ENCODE data around the gene BBS10.
"Not testable (repeated sequence)": the region's sequence is repeated elsewhere in the genome, so short reads cannot be mapped to it uniquely, and the experiment has no call there.

Gene BBS10

DNA sequence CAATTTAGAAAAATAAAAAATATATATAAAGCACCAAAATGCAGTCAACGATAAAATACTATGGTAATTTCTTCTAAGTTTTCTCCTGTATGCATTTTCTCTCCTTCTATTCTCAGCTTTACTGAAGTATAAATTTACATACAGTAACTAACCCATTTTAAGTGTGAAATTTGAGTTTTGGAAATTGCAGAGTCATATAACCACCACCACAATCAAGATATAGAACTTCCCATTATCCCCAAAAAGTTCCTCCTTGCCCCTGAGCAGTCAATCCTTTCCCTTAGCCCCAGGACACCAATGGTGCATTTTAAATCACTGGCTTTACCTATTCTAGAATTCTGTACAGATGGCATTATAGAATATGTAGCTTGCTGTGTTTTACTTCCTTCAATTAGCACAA is 31.0 kb upstream of the BBS10 start:
- Histone ChIP-seq H3K27me3 (ENCODE audit: insufficient read depth, poor library complexity, severe bottlenecking) (no peaks in the 10 kb centered on the region), H3K9me3 (ENCODE audit: severe bottlenecking) (peaks cover 2% of the 10 kb centered on the region), H3K4me3 (ENCODE audit: severe bottlenecking) (no peak overlapping the region), H3K36me3 (ENCODE audit: low read depth) (peaks cover 42% of the 10 kb centered on the region), H3K27ac (ENCODE audit: poor library complexity, severe bottlenecking) (no peak overlapping the region), H3K4me1 (ENCODE audit: insufficient read depth, poor library complexity, severe bottlenecking) (no peaks in the 10 kb centered on the region)
- DNase-seq (ENCODE audit: low spot score), result no peak
- no peak for ATAC-seq (ENCODE audit: low read depth)
- TF ChIP-seq, protein P1, sequence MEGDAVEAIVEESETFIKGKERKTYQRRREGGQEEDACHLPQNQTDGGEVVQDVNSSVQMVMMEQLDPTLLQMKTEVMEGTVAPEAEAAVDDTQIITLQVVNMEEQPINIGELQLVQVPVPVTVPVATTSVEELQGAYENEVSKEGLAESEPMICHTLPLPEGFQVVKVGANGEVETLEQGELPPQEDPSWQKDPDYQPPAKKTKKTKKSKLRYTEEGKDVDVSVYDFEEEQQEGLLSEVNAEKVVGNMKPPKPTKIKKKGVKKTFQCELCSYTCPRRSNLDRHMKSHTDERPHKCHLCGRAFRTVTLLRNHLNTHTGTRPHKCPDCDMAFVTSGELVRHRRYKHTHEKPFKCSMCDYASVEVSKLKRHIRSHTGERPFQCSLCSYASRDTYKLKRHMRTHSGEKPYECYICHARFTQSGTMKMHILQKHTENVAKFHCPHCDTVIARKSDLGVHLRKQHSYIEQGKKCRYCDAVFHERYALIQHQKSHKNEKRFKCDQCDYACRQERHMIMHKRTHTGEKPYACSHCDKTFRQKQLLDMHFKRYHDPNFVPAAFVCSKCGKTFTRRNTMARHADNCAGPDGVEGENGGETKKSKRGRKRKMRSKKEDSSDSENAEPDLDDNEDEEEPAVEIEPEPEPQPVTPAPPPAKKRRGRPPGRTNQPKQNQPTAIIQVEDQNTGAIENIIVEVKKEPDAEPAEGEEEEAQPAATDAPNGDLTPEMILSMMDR (IDR thresholded peaks at IDR 0.05; ENCODE audit: poor library complexity, severe bottlenecking), result no peak

DNA sequence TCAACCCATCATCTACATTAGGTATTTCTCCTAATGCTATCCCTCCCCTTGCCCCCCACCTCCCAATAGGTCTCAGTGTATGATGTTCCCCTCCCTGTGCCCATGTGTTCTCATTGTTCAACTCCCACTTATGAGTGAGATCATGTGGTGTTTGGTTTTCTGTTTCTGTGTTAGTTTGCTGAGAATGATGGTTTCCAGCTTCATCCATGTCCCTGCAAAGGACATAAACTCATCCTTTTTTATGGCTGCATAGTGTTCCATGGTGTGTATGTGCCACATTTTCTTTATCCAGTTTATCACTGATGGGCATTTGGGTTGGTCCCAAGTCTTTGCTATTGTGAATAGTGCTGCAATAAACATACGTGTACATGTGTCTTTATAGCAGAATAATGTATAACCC is 28.7 kb upstream of the BBS10 start:
- not testable (repeated sequence) for DNase-seq (ENCODE audit: low spot score); H3K4me1 ChIP-seq (ENCODE audit: insufficient read depth, poor library complexity, severe bottlenecking); H3K9me3 ChIP-seq (ENCODE audit: severe bottlenecking); H3K27ac ChIP-seq (ENCODE audit: poor library complexity, severe bottlenecking); H3K27me3 ChIP-seq (ENCODE audit: insufficient read depth, poor library complexity, severe bottlenecking); H3K4me3 ChIP-seq (ENCODE audit: severe bottlenecking); ATAC-seq (ENCODE audit: low read depth)
- peaks cover 30% of the 10 kb centered on the region for H3K36me3 ChIP-seq (ENCODE audit: low read depth)

DNA sequence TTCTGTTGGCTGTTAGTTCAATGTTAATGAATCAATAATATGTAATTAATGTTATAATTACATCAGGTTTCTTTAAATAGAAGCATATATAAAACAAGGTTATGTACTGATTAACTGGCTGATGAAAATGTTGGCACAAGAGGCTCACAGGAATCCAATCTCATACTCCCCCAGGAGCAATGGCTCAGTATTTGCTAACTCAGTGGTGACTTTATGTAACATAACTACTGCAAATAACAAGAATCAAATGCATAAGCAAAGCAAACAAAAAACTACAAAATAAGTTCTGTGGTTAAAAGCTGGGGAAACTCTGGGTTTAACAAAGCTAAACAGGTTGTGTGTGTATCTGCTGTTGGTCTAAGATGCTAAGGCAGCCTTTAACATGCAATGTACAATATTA is 27.7 kb upstream of the BBS10 start:
- H3K9me3 ChIP-seq (ENCODE audit: severe bottlenecking), result peaks cover 2% of the 10 kb centered on the region
- TF ChIP-seq, protein P1 (IDR thresholded peaks at IDR 0.05; ENCODE audit: poor library complexity, severe bottlenecking), result no peak
- no peak overlapping the region for H3K4me3 ChIP-seq (ENCODE audit: severe bottlenecking)
- H3K36me3 ChIP-seq (ENCODE audit: low read depth), result peaks cover 32% of the 10 kb centered on the region
- no peaks in the 10 kb centered on the region for H3K27me3 ChIP-seq (ENCODE audit: insufficient read depth, poor library complexity, severe bottlenecking)
- no peak overlapping the region for H3K27ac ChIP-seq (ENCODE audit: poor library complexity, severe bottlenecking)
- ATAC-seq (ENCODE audit: low read depth) (no peak), DNase-seq (ENCODE audit: low spot score) (no peak)
- H3K4me1 ChIP-seq (ENCODE audit: insufficient read depth, poor library complexity, severe bottlenecking), result peaks cover 2% of the 10 kb centered on the region

DNA sequence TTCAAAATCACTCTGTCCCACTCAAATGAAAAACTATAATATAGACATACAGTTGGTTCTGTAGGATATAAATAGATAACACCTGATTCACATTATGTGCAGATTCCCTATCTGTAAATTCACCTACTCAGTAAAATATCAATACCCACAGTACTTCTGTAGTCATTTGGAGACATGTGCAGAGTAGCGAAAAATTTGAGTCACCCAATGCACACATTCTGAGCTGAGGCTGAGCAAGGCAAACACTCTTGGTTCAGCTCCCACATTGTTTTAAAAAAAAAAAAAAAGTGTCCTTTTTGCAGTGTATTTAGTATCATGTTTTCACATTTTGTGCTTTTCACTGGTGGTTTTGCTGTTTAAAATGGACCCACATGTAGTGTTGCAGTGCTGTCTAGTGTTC is 27.3 kb upstream of the BBS10 start:
- DNase-seq (ENCODE audit: low spot score) (no peak), ATAC-seq (ENCODE audit: low read depth) (no peak)
- Histone ChIP-seq H3K4me1 (ENCODE audit: insufficient read depth, poor library complexity, severe bottlenecking) (peaks cover 2% of the 10 kb centered on the region), H3K27me3 (ENCODE audit: insufficient read depth, poor library complexity, severe bottlenecking) (no peaks in the 10 kb centered on the region), H3K36me3 (ENCODE audit: low read depth) (peaks cover 32% of the 10 kb centered on the region), H3K4me3 (ENCODE audit: severe bottlenecking) (no peak overlapping the region), H3K27ac (ENCODE audit: poor library complexity, severe bottlenecking) (no peak overlapping the region), H3K9me3 (ENCODE audit: severe bottlenecking) (peaks cover 2% of the 10 kb centered on the region)
- TF ChIP-seq, protein P1 (IDR thresholded peaks at IDR 0.05; ENCODE audit: poor library complexity, severe bottlenecking), result no peak

DNA sequence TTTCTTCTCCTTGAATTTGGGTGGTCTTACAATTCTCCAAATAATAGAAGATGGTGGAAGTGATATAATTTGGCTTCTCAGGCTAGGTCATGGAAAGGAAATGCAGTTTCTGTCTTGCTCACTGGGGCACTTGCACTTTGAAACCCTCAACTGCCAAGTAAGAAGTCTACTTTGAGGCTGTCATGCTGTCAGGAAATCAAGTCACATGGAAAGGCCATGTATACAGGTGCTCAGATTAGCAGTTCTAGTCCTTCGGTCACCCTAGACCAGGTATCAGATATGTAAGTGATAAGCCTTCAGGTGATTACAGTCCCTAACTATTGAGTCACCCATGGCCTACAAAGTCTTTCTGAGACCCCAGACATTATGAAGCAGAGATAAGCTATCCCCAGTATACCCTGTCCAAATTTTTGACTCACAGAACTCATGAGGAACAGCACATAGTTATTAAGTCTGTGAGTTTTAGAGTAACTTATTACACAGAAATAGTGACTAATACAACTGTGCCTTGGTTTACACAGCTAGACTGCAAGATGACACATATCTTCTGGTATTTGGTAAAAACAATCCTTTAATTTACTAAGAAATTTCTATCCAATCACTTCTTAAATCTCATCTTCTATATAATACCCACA is 26.3 kb upstream of the BBS10 start:
- Histone ChIP-seq H3K4me1 (ENCODE audit: insufficient read depth, poor library complexity, severe bottlenecking) (peaks cover 2% of the 10 kb centered on the region), H3K36me3 (ENCODE audit: low read depth) (peaks cover 42% of the 10 kb centered on the region), H3K27ac (ENCODE audit: poor library complexity, severe bottlenecking) (no peak overlapping the region), H3K4me3 (ENCODE audit: severe bottlenecking) (no peak overlapping the region), H3K27me3 (ENCODE audit: insufficient read depth, poor library complexity, severe bottlenecking) (no peaks in the 10 kb centered on the region), H3K9me3 (ENCODE audit: severe bottlenecking) (peaks cover 2% of the 10 kb centered on the region)
- TF ChIP-seq, protein P1 (IDR thresholded peaks at IDR 0.05; ENCODE audit: poor library complexity, severe bottlenecking), result no peak
- no peak for DNase-seq (ENCODE audit: low spot score)
- ATAC-seq (ENCODE audit: low read depth), result no peak

All from RWPE2 (cell line).